T-helper 1 cell treated with Interleukin-12 subunit alpha and Interleukin-12 subunit beta and Interleukin-4 antibody, amounts not matched to agents 30 ng/mL and 1 ng/mL, for 36 hours (primary cell): Measurements from ENCODE around the gene SMARCAD1. TPM values are rescaled to one million over a fixed set of nuclear protein-coding genes. Genes with fewer than 3 reads are reported as not detected.

ENCODE experiments used
- intact Hi-C: fragments of 100-400 bp; cut with micrococcal nuclease; formaldehyde crosslinking; loops from one replicate; pipeline ENCODE4 v1.15.1; 2024
- total RNA-seq: library from RNA; stranded (reverse); gene quantifications from 2 replicates; pipeline ENCODE4 v1.2.3, GENCODE V29; 2022

SMARCAD1 gene
- total RNA-seq, 1 donor from 2014 or later = 33.8 TPM

DNA sequence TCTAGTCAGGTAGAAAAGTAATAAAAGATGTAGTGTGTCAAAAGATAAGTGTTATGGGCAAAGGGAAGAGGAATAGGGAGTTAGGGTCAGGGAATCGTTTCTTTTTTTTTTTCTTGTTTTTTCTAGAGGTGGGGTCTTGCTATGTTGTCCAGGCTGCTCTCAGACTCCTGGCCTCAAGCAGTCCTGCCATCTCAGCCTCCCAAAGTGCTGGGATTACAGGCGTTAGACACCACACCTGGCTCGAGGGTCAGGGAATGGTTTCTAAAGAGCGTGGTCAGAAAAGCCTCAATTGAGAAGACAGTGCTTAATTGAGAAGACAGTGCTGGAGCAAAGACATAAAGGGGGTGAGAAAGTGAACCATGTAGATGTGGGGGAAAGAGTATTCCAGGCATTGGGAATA lies 19.1 kb downstream of the SMARCAD1 start:
- intact Hi-C loops = no loop called here

GRCh38 chr4:94228493-94229216 lies 21.0 kb downstream of the SMARCAD1 start:
- intact Hi-C loops = no loop called here

DNA sequence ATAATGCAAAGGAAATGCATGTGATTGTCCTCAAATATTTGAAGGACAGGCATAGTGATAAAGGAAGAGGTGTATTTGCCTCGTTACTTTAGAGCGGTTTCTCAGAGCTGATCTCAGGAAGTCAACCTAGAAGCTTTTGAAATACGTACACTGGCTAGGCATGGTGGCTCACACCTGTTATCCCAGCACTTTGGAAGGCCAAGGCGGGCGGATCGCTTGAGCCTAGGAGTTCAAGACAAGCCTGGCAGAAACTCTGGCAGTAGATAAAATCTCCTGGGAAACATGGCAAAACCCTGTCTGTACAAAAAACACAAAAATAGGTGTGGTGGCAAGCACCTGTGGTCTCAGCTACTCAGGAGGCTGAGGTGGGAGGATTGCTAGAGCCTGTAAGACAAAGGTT lies 24.9 kb downstream of the SMARCAD1 start:
- intact Hi-C loops = no loop called here

GRCh38 chr4:94235825-94236224 lies 28.2 kb downstream of the SMARCAD1 start:
- intact Hi-C loops = no loop called here

DNA sequence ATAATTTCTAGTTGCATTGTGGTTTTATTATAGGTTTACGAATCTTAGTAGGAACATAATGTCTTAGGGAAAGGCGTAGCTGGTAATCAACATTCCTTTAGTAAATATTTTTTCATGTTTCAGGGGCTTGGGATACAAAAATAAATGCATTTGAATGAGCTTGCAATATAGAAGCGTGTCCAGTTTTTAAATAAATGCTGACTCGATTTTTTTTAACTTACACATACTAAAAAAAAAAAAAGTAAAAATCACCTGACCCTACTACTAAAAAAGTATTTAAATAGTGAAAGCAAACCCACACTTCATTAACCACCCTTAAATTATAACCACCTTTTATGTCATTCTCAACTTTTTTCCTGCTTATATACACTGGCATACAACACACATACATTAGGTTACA lies 29.6 kb downstream of the SMARCAD1 start:
- intact Hi-C loops = no loop called here

GRCh38 chr4:94238160-94238559 lies 30.5 kb downstream of the SMARCAD1 start:
- intact Hi-C loops = no loop called here

DNA sequence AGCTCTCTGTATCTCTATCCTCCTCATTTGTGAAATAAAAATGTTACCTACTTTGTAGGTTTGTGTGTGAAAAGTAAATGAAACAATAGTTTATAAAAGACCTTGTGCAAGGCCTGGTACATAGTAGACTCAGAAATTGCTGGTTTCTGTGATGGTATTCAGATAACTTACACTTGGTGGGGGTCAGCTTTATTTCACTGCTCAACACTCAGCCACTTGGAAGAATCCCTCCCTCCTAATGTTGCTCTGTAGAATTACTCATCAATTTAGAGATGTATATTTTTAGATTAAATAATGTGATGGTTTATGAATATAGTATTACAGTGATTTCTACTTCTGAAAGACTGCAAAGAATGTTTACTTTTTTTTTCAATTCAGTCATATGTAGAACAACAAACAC lies 32.7 kb downstream of the SMARCAD1 start:
- intact Hi-C loops = no loop called here

DNA sequence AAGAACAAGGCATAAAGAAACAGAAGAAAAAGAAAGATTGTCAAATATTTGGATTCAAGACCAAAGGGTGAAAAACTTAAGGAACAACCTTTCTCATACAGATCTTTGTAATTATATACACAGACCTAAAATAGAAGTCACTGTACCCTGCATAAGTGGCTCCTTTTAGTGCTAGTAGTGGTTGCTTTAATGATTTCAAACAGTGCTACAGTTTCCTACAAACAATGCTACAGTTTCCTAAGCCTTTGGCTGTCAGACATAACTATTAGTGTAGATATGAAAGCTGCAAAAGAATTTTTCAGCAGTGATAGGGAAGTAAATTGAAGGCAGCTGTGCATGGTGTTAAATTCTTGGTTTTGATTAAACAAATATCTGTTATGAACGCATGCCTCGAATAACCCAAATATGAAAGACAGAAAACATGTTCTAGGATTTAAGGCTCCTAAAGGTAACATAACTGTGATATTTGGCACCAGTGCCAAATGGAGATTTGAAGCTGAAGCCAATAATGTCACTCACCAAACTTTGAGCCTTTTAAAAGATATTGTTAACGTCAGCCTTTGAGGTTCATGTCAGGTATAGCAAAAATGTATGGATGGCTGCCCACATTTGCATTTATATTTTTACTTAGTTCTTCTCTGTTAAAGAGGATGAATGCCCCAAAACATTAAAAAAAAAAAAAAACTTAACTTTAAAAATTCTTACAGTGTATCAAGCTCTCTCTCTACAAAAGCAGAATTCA lies 36.6 kb downstream of the SMARCAD1 start:
- intact Hi-C loops = no loop called here

DNA sequence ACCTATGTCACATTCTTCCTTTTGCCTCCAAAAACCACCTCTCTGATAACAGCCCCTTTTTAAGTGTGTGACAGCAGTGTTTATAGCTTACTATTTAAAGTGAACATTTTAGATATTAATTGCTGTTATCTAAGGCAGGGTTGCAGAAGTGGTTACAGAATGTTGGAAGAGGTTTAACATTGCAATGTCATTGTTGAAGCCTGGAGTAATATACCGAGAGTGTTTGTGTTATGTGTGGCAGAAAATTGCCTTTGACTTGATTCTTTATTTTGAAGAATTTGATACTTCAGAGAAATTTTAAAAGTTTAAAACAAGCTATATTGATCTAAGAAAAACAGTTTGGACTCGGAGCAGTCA lies 37.1 kb downstream of the SMARCAD1 start:
- intact Hi-C loops = no loop called here

- intact Hi-C loops = no loop called here
Measured at GRCh38 chr4:94251094-94251493, 43.4 kb downstream of the SMARCAD1 start.

GRCh38 chr4:94253036-94253435 lies 45.4 kb downstream of the SMARCAD1 start:
- intact Hi-C loops = no loop called here

- intact Hi-C loops = no loop called here
Measured at GRCh38 chr4:94256144-94256783, 48.6 kb downstream of the SMARCAD1 start.

DNA sequence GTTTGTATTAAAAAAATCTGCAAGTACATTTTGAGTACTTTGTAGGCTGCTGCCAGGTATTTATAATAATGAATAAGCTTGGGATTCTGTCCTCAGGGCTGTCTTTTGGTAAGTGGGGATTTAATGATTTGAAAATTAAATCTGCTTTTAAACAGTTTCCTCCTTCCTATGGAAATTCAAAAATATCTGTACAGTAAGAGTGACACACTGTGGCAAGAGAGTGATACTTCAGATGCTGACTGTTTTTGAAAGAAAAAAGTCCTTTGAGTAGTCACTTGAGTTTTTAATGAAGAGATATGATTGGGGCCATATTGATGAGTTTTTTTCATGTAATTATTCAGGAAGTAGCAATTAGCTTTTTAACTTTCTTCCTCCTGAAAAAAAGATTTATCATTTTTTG lies 49.2 kb downstream of the SMARCAD1 start:
- intact Hi-C loops = loop anchor here (1.0 kb wide), 1 partner anchor 466 kb away; no protein-coding TSS in a partner anchor

GRCh38 chr4:94262163-94263016 lies 54.7 kb downstream of the SMARCAD1 start:
- intact Hi-C loops = no loop called here

DNA sequence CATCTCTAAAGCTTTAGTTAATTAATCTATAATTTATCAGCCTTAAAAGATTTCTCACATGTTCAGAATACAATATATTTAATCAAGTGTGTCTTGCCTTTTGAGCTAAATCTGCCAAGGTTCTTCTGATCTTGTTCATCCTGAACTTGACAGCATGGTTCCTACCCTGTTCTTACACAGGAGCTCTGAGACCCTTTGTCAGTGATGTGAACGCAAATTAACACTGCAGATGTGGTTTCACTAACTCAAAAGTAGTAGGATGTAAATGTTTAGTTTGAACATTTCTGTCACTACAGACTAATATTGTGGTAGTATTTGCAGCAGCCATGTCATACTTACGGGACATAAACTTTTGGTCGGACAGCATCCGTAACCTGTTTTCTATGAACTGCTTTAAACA lies 59.4 kb downstream of the SMARCAD1 start:
- intact Hi-C loops = no loop called here

- intact Hi-C loops = no loop called here
Measured at GRCh38 chr4:94271248-94271647, 63.6 kb downstream of the SMARCAD1 start.

GRCh38 chr4:94274912-94275311 lies 67.2 kb downstream of the SMARCAD1 start:
- intact Hi-C loops = no loop called here

DNA sequence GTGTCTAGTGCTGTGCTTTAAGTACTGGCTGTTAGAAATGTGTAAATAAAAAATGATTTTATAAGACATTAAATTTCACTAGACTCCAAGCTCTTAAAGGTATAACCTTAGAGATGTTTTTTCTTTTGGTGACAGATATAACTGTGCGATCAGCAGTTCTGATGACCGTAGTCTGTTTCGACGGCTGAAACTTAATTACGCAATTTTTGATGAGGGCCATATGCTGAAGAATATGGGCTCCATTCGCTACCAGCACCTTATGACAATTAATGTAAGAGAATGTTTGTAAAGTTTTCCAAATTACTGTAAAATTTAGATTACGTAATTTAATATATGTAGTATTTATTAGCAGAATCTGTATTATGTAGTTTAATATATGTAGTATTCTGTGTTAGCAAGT lies 68.5 kb downstream of the SMARCAD1 start:
- intact Hi-C loops = no loop called here

DNA sequence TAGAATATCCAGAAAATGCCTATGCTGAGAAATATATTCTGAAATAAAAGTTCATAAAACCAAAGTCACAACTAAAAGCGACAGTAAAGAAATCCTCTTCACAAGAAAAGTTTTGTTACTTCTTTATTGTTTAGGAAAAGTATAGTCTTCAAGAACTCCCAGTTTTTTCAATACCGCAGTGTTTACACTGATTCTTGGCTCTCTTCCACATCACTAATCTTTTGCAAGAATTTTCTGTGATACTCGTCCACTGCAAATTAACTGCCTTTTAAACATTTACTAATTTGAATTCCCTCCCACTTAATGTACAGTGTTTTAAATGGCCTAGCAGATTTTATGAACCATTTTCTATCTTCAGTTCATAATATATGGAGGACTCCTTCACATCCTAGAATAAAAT lies 69.9 kb downstream of the SMARCAD1 start:
- intact Hi-C loops = no loop called here

GRCh38 chr4:94278781-94279180 lies 71.1 kb downstream of the SMARCAD1 start:
- intact Hi-C loops = no loop called here

GRCh38 chr4:94284889-94285288 lies 77.2 kb downstream of the SMARCAD1 start:
- intact Hi-C loops = no loop called here

DNA sequence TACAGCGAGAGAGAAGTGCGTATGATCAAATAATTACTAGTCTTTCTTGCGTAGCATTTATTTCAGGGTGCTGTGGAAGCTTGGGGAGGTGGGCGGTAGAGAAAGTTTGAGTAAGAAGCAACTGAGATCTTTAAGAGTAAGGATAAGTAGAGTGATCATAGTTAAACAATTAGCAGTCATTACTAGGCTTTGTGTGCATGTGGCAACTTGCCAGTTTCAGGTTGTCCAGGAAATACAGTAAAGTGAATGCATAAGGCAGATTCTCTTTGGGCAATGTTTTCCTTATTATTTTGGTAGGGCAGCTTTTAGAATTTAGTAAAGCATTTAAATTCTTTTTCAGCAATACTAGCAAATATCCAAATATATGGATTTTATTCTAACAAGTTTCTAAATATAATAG lies 78.0 kb downstream of the SMARCAD1 start:
- intact Hi-C loops = no loop called here
